ENCODE results near the gene ABCA9.
"Not testable (repeated sequence)": the region's sequence is repeated elsewhere in the genome, so short reads cannot be mapped to it uniquely, and the experiment has no call there.

The ABCA9 gene

DNA sequence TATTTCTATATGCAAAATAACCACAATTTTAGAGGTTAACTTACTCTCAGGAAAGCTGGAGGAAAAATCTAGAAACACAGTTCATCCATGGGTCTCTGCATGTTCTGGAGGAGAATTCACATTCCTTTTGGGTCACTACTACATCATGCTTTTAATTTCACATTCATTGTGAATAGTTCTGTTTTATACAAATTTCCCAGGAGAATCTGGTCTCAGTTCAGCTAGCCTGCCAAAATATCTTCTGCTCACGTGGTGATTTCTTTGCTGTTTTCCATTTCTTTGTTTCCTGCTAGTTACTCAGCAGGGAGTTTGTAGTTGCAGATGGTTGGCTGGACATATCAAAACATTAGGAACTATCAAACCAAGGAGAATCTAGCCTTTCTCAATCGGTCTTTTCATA, at the start of gene ABCA9:
Gene ABCA9 (minus strand): TSS at position 106 of the 400 bp plus-strand sequence. CDS start 9,801 bp downstream, outside the sequence.
- no peak for DNase-seq

GRCh38 chr17:69105907-69106730, 45.4 kb upstream of the ABCA9 start:
- DNase-seq: no peak

- DNase-seq: no peak
These were observed 43.0 kb upstream of the ABCA9 start for GRCh38 chr17:69103557-69104233.

DNA sequence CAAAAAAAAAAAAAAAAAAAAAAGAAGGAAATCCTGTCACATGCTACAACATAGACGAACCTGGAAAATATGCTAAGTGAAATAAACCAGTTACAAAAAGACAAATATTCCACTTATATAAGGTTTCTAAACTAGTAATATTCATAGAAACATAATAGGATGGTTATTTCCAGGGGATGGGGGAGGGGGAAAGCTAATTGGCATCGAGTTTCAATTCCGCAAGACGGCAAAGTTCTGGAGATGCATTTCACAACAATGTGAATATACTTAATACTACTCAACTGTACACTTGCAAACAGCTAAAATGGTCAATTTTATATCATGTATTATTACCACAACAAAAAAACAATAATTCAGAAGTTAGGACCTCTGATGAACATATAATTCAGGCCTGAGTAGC, 37.9 kb upstream of the ABCA9 start:
- no peak for DNase-seq

DNA sequence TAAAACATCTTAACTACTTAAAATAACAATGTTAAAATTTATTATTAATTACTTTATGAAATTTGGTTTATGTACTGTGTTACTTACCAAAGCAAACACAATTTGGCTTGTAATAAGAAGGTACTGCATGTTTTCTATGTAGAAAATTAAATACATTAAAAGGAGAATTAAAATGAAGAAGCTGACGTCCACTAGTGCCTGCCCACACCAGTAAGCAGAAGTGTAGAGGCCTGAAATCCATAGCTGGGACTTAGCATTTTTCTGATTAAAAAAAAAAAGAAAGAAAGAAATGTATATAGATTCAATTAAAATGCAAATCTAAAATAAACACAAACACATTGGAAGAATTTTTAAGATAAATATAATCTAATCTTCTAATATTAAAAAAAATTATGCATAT, 35.8 kb upstream of the ABCA9 start:
- DNase-seq: no peak

DNA sequence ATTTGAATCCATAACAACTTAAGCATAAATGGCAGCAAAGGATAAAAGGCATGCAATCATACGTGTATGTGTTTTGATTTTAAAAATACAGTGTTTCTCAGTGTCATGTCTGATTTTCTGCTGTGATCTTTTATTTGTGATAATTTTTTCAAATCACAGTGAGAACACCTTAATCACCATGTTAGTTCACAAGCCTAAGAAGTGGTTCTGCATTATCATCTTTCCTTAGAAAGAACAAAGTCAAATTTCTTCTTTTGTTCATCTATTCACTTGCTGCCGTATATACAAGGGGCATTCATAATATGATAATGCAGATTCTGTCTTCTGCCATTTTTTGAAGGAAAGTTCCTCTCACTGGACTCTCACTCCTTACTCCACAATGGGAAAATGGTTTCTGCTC, 33.3 kb upstream of the ABCA9 start:
- no peak for DNase-seq

GRCh38 chr17:69093279-69093789, 32.6 kb upstream of the ABCA9 start:
- DNase-seq: no peak

GRCh38 chr17:69090365-69090764, 29.6 kb upstream of the ABCA9 start:
- DNase-seq: no peak

DNA sequence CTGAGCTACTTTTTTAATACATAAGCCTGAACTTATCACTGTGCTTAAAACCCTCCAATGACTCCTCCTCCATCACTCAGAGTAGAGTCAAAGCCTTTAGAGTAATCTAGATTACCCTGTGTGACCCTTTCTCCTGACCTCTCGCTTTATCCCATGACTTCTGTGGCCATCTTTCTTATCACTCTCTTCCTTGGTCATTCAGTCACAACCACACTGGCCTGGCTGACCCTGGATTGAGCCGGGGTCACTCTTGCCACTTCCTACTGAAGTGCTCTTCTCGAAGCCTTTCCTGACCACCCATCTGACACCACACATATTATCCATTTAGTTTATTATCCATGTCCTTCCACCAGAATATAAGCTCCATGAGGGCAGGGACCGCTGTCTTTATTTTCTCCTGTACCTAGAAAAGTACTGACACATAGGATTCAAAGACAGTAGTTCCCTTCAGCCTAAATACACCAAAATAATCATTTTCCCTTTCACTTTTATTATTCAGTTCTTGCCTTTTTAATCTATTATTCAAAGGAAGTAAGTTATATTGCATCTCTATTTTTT, 28.0 kb upstream of the ABCA9 start:
- DNase-seq: no peak

DNA sequence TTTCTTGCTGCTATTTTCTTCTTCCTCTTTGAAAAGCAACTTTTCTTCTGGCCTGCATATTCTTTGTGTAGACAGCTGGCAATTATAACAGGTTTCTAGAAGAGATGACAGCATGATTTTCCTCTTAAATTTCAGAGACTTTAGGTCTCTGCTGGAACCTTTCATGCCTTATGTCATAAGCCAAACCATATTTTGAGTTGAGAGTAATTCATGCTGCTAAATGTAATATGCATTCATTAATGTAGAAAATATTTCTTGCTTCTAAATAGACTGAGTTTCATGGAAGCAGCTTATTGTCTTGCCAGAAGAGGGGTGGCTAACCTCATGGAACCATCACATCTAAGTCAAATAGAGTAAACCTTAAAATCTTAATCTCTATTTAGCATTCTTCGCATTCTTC, 25.9 kb upstream of the ABCA9 start:
- DNase-seq: no peak

GRCh38 chr17:69084911-69085310, 24.2 kb upstream of the ABCA9 start:
- no peak for DNase-seq

DNA sequence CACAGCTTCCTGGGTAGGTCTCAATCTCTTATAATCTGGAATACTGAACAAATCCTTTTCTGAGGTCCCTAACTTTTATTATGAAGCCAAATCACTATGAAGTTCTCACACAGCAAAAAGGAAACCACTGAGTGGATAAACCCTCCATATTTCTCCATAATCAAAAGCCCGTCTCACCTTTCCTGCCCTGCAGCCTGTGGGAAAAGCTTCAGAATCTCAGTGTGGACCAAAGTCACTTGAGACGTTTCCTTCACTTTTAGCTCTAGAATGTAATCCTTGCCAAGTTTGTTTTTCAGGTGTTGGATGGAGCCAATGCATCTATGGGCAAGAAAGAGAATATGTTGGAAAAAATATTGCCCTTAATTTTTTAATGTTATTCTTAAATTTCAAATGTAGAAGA, 22.0 kb upstream of the ABCA9 start:
- no peak for DNase-seq

DNA sequence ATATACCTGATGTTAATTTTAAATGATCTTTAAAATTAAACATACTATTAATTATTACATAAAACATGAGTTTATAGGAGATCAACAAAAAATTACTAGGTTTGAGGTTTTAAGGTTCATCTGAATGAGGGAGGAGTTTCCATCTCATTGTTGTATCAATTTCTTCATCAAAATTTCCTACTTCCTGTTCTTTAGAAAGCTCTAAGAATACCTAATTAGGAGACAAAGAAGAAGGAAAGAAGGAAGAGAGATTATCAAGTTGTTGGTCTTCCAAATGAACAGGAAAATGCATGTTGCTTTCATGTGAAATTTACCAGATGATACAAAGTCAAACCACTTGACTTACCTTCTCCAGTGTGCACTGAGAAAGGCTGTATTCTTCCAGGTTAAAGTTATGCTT, 18.1 kb upstream of the ABCA9 start:
- no peak for DNase-seq

GRCh38 chr17:69075823-69076222, 15.1 kb upstream of the ABCA9 start:
- DNase-seq: no peak

- not testable (repeated sequence) for DNase-seq
These were observed 12.7 kb upstream of the ABCA9 start for GRCh38 chr17:69073392-69073791.

DNA sequence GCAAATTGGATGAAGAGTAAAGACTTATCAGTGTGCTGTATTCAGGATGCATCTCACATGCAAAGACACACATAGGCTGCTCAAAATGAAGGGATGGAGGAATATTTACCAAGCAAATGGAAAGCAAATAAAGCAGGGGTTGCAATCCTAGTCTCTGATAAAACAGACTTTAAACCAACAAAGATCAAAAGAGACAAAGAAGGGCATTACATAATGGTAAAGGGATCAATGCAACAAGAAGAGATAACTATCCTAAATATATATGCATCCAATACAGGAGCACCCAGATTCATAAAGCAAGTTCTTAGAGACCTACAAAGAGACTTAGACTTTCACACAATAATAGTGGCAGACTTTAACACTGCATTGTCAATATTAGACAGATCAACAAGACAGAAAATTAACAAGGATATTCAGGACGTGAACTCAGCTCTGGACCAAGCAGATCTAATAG, 12.1 kb upstream of the ABCA9 start:
- DNase-seq: not testable (repeated sequence)

GRCh38 chr17:69071233-69071586, 10.5 kb upstream of the ABCA9 start:
- DNase-seq: not testable (repeated sequence)

GRCh38 chr17:69070378-69071232, 9.9 kb upstream of the ABCA9 start:
- not testable (repeated sequence) for DNase-seq

DNA sequence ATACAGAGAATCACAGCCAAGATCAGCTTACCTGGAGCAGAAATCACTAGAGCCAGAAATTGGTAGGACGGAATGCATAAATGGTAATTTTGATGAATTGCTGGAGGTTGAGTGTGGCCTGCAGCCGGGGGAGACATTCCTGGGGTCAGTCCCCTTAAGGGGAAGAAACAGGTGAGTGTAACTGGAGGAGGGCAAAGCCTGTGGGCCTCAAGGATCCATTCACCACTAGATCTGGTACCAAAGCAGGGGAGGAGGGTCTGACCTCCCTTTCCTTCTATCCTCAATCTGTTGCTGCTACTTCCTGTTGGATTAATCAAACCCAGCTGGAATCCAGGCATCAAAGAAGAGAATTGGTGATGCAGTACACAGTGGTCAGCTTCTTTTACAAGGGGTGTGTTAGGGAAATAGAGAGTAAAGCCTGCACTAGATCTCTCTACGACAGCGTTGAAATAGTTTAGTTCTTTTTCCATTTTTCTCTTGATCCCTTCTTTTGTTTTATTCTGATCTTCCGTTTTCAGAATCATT, 8.6 kb upstream of the ABCA9 start:
- DNase-seq: no peak

GRCh38 chr17:69067274-69068047, 6.7 kb upstream of the ABCA9 start:
- DNase-seq: no peak

- no peak for DNase-seq
These were observed 5.8 kb upstream of the ABCA9 start for GRCh38 chr17:69066482-69066881.

GRCh38 chr17:69065113-69065512, 4.4 kb upstream of the ABCA9 start:
- DNase-seq: no peak
